HG03103 (cell line): ENCODE results near the gene SERBP1.

ENCODE experiments used
- ATAC-seq: cut with Tn5 transposase; IDR thresholded peaks from one replicate; pipeline ENCODE4 v1.9.1; 2021; ENCODE audit warnings: low read depth; ENCODE audit not compliant: unreplicated experiment

SERBP1 gene

DNA sequence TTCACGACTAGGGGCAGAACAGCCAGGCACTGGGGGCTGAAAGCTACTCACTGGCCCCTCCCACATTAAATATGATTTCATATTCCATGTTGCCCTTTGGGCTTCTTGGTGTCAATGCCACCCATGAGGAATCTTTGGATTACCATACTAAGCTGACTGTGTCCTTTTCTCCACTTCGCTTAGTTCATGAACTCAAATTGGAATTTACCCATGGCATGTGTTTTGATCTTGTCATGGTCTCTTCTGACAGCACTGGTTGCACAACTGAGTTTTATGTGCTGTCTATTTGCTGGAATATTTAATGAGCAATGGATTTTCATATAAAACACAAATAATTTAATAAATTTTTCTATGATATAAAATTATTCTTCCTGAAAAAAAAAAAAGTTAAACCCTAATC lies 59.2 kb downstream of the SERBP1 start:
- no peak for ATAC-seq

DNA sequence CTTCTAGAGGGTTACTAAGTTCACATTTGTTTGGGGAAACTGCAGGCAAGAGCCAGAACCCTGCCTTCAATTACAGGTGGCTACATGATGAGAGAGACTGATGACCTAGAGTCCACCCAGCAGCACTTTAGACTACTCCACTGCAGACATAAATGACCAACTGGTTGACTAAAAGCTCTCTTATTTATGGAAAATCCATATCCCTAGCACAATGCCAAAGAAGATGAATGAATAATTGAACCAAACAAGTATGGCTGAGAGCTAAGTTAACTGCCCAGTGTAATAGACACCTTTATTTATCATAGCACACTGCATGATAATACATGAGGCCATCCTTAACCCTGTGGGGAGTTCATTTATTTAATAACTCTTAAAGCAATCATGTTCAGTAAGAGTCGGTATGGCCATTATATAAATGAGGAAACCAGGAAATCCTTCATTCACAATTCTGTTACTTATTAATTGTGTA lies 62.1 kb downstream of the SERBP1 start:
- ATAC-seq: no peak

DNA sequence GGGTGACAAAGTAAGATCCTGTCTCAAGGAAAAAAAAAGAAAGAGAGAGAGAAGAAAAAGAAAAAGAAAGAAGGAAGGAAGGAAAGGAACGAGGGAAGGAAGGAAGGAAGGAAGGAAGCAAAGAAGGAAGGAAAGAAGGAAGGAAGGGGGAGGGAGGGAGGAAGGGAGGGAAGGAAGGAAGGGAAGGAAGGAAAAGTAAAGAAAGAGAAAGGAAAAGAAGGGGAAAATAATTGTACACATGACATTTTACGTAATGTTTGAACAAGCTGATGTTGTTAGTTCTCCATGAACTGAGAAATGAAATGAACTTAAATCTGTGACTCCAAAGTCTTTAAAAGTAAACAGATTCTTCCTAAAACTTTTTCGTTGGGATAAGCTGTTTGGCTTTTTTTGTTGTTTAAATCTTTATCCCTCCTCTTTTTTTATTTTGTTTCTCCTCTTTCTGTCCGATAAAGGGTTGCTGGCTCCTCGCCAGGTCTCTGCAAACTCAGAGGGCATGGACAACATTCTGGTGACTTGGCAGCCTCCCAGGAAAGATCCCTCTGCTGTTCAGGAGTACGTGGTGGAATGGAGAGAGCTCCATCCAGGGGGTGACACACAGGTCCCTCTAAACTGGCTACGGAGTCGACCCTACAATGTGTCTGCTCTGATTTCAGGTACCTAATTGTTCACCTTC lies 62.7 kb downstream of the SERBP1 start:
- no peak for ATAC-seq

DNA sequence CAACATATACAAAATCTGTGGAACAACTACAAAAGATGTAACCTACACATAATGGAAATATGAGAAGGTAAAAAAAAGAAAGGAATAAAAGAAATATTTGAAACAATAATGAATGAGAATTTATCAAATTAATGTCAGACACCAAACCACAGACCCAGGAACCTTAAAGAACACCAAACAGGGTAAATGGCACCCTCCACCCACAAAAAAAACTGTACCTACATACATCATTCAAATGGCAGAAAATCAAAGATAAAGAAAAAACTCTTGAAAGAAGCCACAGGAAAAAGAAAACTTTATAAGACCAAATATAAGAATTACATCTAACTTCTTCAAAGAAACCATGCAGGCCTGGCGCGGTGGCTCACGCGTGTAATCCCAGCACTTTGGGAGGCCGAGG lies 68.6 kb downstream of the SERBP1 start:
- ATAC-seq: no peak

DNA sequence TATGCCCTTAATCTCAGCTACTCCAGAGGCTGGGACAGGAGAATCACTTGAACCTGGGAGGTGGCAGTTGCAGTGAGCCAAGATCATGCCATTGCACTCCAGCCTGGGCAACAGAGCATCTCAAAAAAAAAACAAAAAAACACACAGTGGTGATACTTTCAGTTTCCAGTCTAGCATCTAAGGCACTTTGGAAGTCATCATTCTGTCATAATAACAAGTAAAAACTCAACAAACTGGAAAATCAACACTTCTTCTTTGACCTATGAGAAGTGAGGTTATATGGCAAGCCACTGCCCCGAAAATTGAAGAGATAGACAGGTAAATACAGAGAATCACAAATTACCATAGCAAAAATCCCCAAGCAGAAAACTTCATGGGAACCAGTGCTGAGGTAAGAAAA lies 70.6 kb downstream of the SERBP1 start:
- ATAC-seq: no peak
